ENCODE measurements around the gene SYCE1L. TPM values are rescaled to one million over a fixed set of nuclear protein-coding genes. Genes with fewer than 3 reads are reported as not detected.

The SYCE1L gene
- total and polyA plus RNA-seq, 2 of the 4 experiments (the other 2 are of a cell fraction), result 0.10 TPM; not detected in 1

DNA sequence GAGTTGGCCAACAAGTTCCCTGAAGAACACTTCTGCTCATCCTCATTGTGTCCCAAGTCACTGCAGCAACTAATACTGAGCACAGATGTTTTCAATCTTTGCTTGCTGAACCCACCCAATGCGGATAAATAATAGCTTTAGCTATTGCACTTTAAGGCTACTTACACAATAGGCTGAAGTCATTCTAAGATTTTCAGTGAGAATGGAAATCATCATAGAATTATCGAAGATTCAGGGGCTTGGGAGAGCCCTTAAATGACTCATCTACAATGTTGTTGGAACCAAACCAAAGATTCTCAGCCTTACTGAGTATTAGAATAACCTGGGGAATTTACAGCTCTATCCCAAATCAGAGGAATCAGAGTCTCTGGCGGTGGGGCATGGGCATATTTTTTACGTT is 51.2 kb downstream of the SYCE1L start:
- H2BK5ac ChIP-seq (ENCODE audit: low read depth, low read length, poor library complexity, severe bottlenecking), result no peak overlapping the region
- no peak overlapping the region for H3K23ac ChIP-seq (ENCODE audit: low read depth, low read length)
- dilution Hi-C loops (cut with HindIII; ENCODE audit: low sequenced_read_pairs, unreplicated experiment) (no loop called here), intact Hi-C loops (cut with micrococcal nuclease) (no loop called here), in situ Hi-C loops (cut with MboI; ENCODE audit: low sequenced_read_pairs) (no loop called here)
- no peaks in the 10 kb centered on the region for H4K20me1 ChIP-seq (ENCODE audit: insufficient read depth, low read length)
- no peak for DNase-seq
- H3K27ac ChIP-seq (ENCODE audit: insufficient read depth, low read length), result no peak overlapping the region
- H3K79me1 ChIP-seq (ENCODE audit: low read depth in 1 of 2, low read length in 2 of 2), result no peaks in the 10 kb centered on the region
- BruUV-seq (replicated peaks), result no TSS peak
- no peak overlapping the region for H3K4me3 ChIP-seq (ENCODE audit: insufficient read depth, low read depth, low read length)
- no peaks in the 10 kb centered on the region for H3K27me3 ChIP-seq (ENCODE audit: control insufficient read depth, insufficient read depth, low read length)
- no peak overlapping the region for H2BK15ac ChIP-seq (ENCODE audit: low read depth, low read length)
- no peak overlapping the region for H2BK120ac ChIP-seq (ENCODE audit: low read depth, low read length)
- H3K4ac ChIP-seq (ENCODE audit: low read depth, low read length), result no peak overlapping the region
- ChIA-PET CTCF (no interaction called here), POLR2A (ENCODE audit: unreplicated experiment) (no interaction called here)
- H3K9me3 ChIP-seq (ENCODE audit: control insufficient read depth, insufficient read depth, low read length), result no peaks in the 10 kb centered on the region
- no peak overlapping the region for H3K56ac ChIP-seq (ENCODE audit: extremely low read depth, insufficient read depth, low read length)
- H4K8ac ChIP-seq (ENCODE audit: low read depth in 2 of 2, low read length in 2 of 2), result no peak overlapping the region
- no peaks in the 10 kb centered on the region for H3K4me1 ChIP-seq (ENCODE audit: control insufficient read depth, insufficient read depth, low read length)
- no peak overlapping the region for H2AK9ac ChIP-seq (replicated peaks; ENCODE audit: low read depth, low read length, poor library complexity)
- no peak overlapping the region for H3K14ac ChIP-seq (replicated peaks; ENCODE audit: low read depth, low read length)
- no peak overlapping the region for H2AFZ ChIP-seq (replicated peaks; ENCODE audit: low read length, poor library complexity)
- H2AK5ac ChIP-seq (ENCODE audit: low read depth, low read length), result no peak overlapping the region
- no peak overlapping the region for H4K5ac ChIP-seq (ENCODE audit: low read depth, low read length)
- H3K36me3 ChIP-seq (ENCODE audit: control insufficient read depth, insufficient read depth, low read length), result no peaks in the 10 kb centered on the region
- no peak overlapping the region for H3K4me2 ChIP-seq (ENCODE audit: low read depth, low read length)
- TF ChIP-seq USF2 (IDR thresholded peaks at IDR 0.05; ENCODE audit: low read depth, low read length), result no peak
- no peak for TF ChIP-seq CHD1 (IDR thresholded peaks at IDR 0.05; ENCODE audit: low read depth, low read length)
- TF ChIP-seq MAFK (IDR thresholded peaks at IDR 0.05; ENCODE audit: low read depth, low read length), result no peak
- no peak for TF ChIP-seq FOS (IDR thresholded peaks at IDR 0.05; ENCODE audit: low read depth, low read length)
- no peak for TF ChIP-seq ELK1 (IDR thresholded peaks at IDR 0.05; ENCODE audit: borderline replicate concordance, low read depth, low read length)
- TF ChIP-seq SMC3 (IDR thresholded peaks at IDR 0.05; ENCODE audit: low read depth, low read length), result no peak
- TF ChIP-seq RFX5 (IDR thresholded peaks at IDR 0.05; ENCODE audit: low read depth, low read length), result no peak
- no peak for TF ChIP-seq POLR2A (IDR thresholded peaks at IDR 0.05; ENCODE audit: low read depth, low read length)
- no peak overlapping the region for H3K9ac ChIP-seq (ENCODE audit: low read depth, low read length)
- H4K91ac ChIP-seq (ENCODE audit: insufficient read depth, low read depth, low read length), result no peak overlapping the region
- no peaks in the 10 kb centered on the region for H3K9me1 ChIP-seq (ENCODE audit: insufficient read depth, low read length)
- no CpG with 5 or more reads among the region's 4 CpGs for WGBS, 2 experiments (ENCODE audit: extremely low coverage in 2 of 2, insufficient read length in 1 of 2)
- no peak overlapping the region for H3K18ac ChIP-seq (ENCODE audit: low read depth, low read length)
- no peak overlapping the region for H2BK20ac ChIP-seq (ENCODE audit: low read depth, low read length)
- ATAC-seq (ENCODE audit: low read depth), result no peak

Other genes with a start within 250 kb of the SYCE1L start
- 5.2 and 7.2 TPM in 2 replicates for gene MON1B, start 8.2 kb upstream of the SYCE1L start, total RNA-seq (2012; rRNA removed)
- gene MON1B, start 8.2 kb upstream of the SYCE1L start, polyA plus RNA-seq (2012; rRNA removed), result 16.8 and 19.2 TPM in 2 replicates
- not detected in 2 replicates for gene ADAMTS18, start 235.6 kb downstream of the SYCE1L start, total RNA-seq (2012; rRNA removed)
- gene ADAMTS18, start 235.6 kb downstream of the SYCE1L start, polyA plus RNA-seq (2012; rRNA removed), result not detected in 2 replicates

Data from IMR-90 (cell line).